NT2/D1 (cell line): ENCODE measurements around the gene RBMX2.
"Not testable (repeated sequence)": the region's sequence is repeated elsewhere in the genome, so short reads cannot be mapped to it uniquely, and the experiment has no call there.

ENCODE experiments used
- DNase-seq: peaks from one replicate; pipeline ENCODE4 v3.0.0-alpha.2; 2011; ENCODE audit warnings: low read depth, low spot score
- H3K27me3 ChIP-seq: 2 replicates; pipeline ENCODE4 v1.6.0; 2011; ENCODE audit warnings: mild to moderate bottlenecking; ENCODE audit not compliant: insufficient read length, insufficient read depth
- H3K36me3 ChIP-seq: 2 replicates; pipeline ENCODE4 v1.6.1; 2011; ENCODE audit warnings: mild to moderate bottlenecking, low read length, mixed read lengths; ENCODE audit not compliant: insufficient read depth, insufficient read length
- H3K4me1 ChIP-seq: 2 replicates; pipeline ENCODE4 v1.5.1; 2011; ENCODE audit not compliant: insufficient read depth, insufficient read length
- H3K4me3 ChIP-seq: 2 replicates; pipeline ENCODE4 v1.5.1; 2011; ENCODE audit warnings: low read depth; ENCODE audit not compliant: insufficient read length
- H3K9ac ChIP-seq: 2 replicates; pipeline ENCODE4 v1.6.0; 2011; ENCODE audit warnings: low read depth; ENCODE audit not compliant: insufficient read length
- H3K9me3 ChIP-seq: 2 replicates; pipeline ENCODE4 v1.5.1; 2011; ENCODE audit warnings: mild to moderate bottlenecking, low read length; ENCODE audit not compliant: insufficient read depth
- SUZ12 ChIP-seq: IDR thresholded peaks from 2 replicates; pipeline ENCODE4 v1.6.1; 2011; ENCODE audit not compliant: insufficient read length, insufficient read depth; ENCODE audit errors: extremely low read depth
- YY1 ChIP-seq: IDR thresholded peaks from 2 replicates; pipeline ENCODE4 v1.6.1; 2011; ENCODE audit not compliant: insufficient read length, insufficient read depth
- ZNF274 ChIP-seq: IDR thresholded peaks from 2 replicates; pipeline ENCODE4 v1.6.1; 2011; ENCODE audit warnings: mild to moderate bottlenecking, low read depth, low read length

Gene RBMX2

GRCh38 chrX:130418066-130418465, 16.3 kb downstream of the RBMX2 start:
- no peaks in the 10 kb centered on the region for H3K27me3 ChIP-seq
- peaks cover 3% of the 10 kb centered on the region for H3K36me3 ChIP-seq
- TF ChIP-seq ZNF274 (no peak), SUZ12 (no peak), YY1 (no peak)
- DNase-seq, result no peak
- H3K9me3 ChIP-seq, result no peaks in the 10 kb centered on the region
- no peak overlapping the region for H3K4me3 ChIP-seq
- H3K9ac ChIP-seq, result no peak overlapping the region
- no peaks in the 10 kb centered on the region for H3K4me1 ChIP-seq

GRCh38 chrX:130418740-130419139, 17.0 kb downstream of the RBMX2 start:
- Histone ChIP-seq H3K36me3 (peaks cover 3% of the 10 kb centered on the region), H3K9ac (no peak overlapping the region), H3K4me1 (no peaks in the 10 kb centered on the region), H3K4me3 (no peak overlapping the region), H3K27me3 (no peaks in the 10 kb centered on the region), H3K9me3 (no peaks in the 10 kb centered on the region)
- DNase-seq, result no peak
- TF ChIP-seq ZNF274 (no peak), YY1 (no peak), SUZ12 (no peak)

GRCh38 chrX:130419263-130419662, 17.5 kb downstream of the RBMX2 start:
- H3K9ac ChIP-seq, result no peak overlapping the region
- no peaks in the 10 kb centered on the region for H3K4me1 ChIP-seq
- H3K9me3 ChIP-seq, result no peaks in the 10 kb centered on the region
- H3K4me3 ChIP-seq, result no peak overlapping the region
- peaks cover 3% of the 10 kb centered on the region for H3K36me3 ChIP-seq
- DNase-seq, result no peak
- H3K27me3 ChIP-seq, result no peaks in the 10 kb centered on the region
- TF ChIP-seq SUZ12 (no peak), YY1 (no peak), ZNF274 (no peak)

DNA sequence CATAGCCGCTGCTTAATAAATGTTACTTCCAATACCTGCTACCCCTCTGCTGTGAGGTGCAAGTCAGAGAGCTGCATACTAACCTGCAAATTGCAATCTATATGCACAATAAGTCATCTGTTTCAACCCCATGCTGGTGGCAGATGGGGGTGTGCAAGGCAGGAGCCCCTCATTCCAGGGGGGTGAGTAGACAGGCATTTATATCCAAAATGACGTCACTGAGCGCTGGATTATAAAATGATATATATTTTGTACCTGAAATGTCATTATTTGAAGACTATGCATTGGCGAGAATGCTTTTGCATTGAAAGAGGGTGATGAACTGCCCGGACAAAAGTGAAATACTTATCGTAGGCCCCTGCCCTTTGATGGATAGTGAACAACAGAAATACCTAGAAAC, 24.7 kb downstream of the RBMX2 start:
- TF ChIP-seq YY1 (no peak), SUZ12 (no peak), ZNF274 (no peak)
- Histone ChIP-seq H3K27me3 (no peaks in the 10 kb centered on the region), H3K4me1 (no peaks in the 10 kb centered on the region), H3K4me3 (no peak overlapping the region), H3K9me3 (no peaks in the 10 kb centered on the region), H3K36me3 (no peaks in the 10 kb centered on the region), H3K9ac (no peak overlapping the region)
- DNase-seq, result no peak

- not testable (repeated sequence) for H3K27me3 ChIP-seq, H3K4me3 ChIP-seq, H3K4me1 ChIP-seq, H3K9ac ChIP-seq, DNase-seq, H3K36me3 ChIP-seq, H3K9me3 ChIP-seq
Measured at GRCh38 chrX:130429236-130429635, 27.4 kb downstream of the RBMX2 start.

- no peaks in the 10 kb centered on the region for H3K27me3 ChIP-seq
- H3K4me1 ChIP-seq, result no peaks in the 10 kb centered on the region
- H3K4me3 ChIP-seq, result no peak overlapping the region
- DNase-seq, result no peak
- no peaks in the 10 kb centered on the region for H3K36me3 ChIP-seq
- no peak for TF ChIP-seq YY1
- TF ChIP-seq ZNF274, result no peak
- TF ChIP-seq SUZ12, result no peak
- H3K9me3 ChIP-seq, result no peaks in the 10 kb centered on the region; the same call in 1 of the 2 replicates
- H3K9ac ChIP-seq, result no peak overlapping the region
Measured at GRCh38 chrX:130435937-130436336, 34.1 kb downstream of the RBMX2 start.

GRCh38 chrX:130437996-130438395, 36.2 kb downstream of the RBMX2 start:
- H3K9me3 ChIP-seq, H3K36me3 ChIP-seq, H3K4me1 ChIP-seq, H3K4me3 ChIP-seq, H3K27me3 ChIP-seq, H3K9ac ChIP-seq, DNase-seq: not testable (repeated sequence)

DNA sequence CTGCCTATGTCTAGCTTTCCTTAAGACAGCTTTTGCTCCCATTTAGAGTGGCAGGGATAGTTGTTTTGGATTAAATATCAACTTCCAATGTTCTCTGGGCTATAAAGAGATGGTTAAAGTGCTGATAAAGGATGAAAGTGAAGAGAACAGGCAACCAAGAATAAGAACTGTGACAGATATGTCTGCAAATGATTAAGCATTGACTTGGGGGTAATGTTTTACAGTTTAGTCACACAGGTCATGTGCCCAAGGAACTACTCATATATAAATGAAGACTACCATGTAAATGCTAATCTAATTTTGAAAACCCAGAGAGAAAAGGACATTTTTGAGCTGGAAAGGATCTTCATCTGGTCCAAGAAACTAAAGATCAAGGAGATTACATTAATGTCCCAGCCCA, 42.1 kb downstream of the RBMX2 start:
- DNase-seq, result no peak

More for the DNA sequence above, 42.1 kb downstream of the RBMX2 start:
- no peaks in the 10 kb centered on the region for H3K36me3 ChIP-seq
- no peaks in the 10 kb centered on the region for H3K4me1 ChIP-seq
- H3K9ac ChIP-seq, result no peak overlapping the region
- no peaks in the 10 kb centered on the region for H3K27me3 ChIP-seq
- H3K4me3 ChIP-seq, result no peak overlapping the region
- no peak for TF ChIP-seq YY1
- TF ChIP-seq ZNF274, result no peak
- no peak for TF ChIP-seq SUZ12
- H3K9me3 ChIP-seq, result no peaks in the 10 kb centered on the region
